ENCODE measurements around the gene AMOTL2.

The AMOTL2 gene

GRCh38 chr3:134333522-134334181, 40.6 kb downstream of the AMOTL2 start:
- Histone ChIP-seq H3K9ac (ENCODE audit: low read length) (peak overlapping the region; percentile 39), H3K9me3 (ENCODE audit: control insufficient read depth, insufficient read depth, low read depth, low read length) (no peaks in the 10 kb centered on the region), H3K27ac (ENCODE audit: low read depth, low read length) (peak overlapping the region; percentile 39; the same call in 1 of the 2 replicates), H3K36me3 (ENCODE audit: control insufficient read depth, insufficient read depth, low read length) (no peaks in the 10 kb centered on the region), H3K4me3 (ENCODE audit: low read depth, low read length) (no peak overlapping the region), H3K27me3 (ENCODE audit: control insufficient read depth, insufficient read depth, low read length) (no peaks in the 10 kb centered on the region), H3K4me1 (ENCODE audit: control insufficient read depth, insufficient read depth, low read length) (peaks cover 59% of the 10 kb centered on the region)

GRCh38 chr3:134332344-134332743, 41.9 kb downstream of the AMOTL2 start:
- no peak overlapping the region for H3K4me3 ChIP-seq (ENCODE audit: low read depth, low read length)
- H3K36me3 ChIP-seq (ENCODE audit: control insufficient read depth, insufficient read depth, low read length) = no peaks in the 10 kb centered on the region
- H3K27me3 ChIP-seq (ENCODE audit: control insufficient read depth, insufficient read depth, low read length) = no peaks in the 10 kb centered on the region
- peaks cover 72% of the 10 kb centered on the region for H3K4me1 ChIP-seq (ENCODE audit: control insufficient read depth, insufficient read depth, low read length)
- peak overlapping the region; percentile 28; the same call in 1 of the 2 replicates for H3K27ac ChIP-seq (ENCODE audit: low read depth, low read length)
- no peak overlapping the region for H3K9ac ChIP-seq (ENCODE audit: low read length)
- H3K9me3 ChIP-seq (ENCODE audit: control insufficient read depth, insufficient read depth, low read depth, low read length) = no peaks in the 10 kb centered on the region

- peaks cover 78% of the 10 kb centered on the region for H3K4me1 ChIP-seq (ENCODE audit: control insufficient read depth, insufficient read depth, low read length)
- peak overlapping the region; percentile 28; the same call in 1 of the 2 replicates for H3K27ac ChIP-seq (ENCODE audit: low read depth, low read length)
- H3K9me3 ChIP-seq (ENCODE audit: control insufficient read depth, insufficient read depth, low read depth, low read length) = no peaks in the 10 kb centered on the region
- H3K36me3 ChIP-seq (ENCODE audit: control insufficient read depth, insufficient read depth, low read length) = no peaks in the 10 kb centered on the region
- peak overlapping the region; percentile 14; the same call in 1 of the 2 replicates for H3K4me3 ChIP-seq (ENCODE audit: low read depth, low read length)
- no peaks in the 10 kb centered on the region for H3K27me3 ChIP-seq (ENCODE audit: control insufficient read depth, insufficient read depth, low read length)
- no peak overlapping the region for H3K9ac ChIP-seq (ENCODE audit: low read length)
These were observed 42.4 kb downstream of the AMOTL2 start for GRCh38 chr3:134331811-134332199.

- Histone ChIP-seq H3K4me3 (ENCODE audit: low read depth, low read length) (peak overlapping the region; percentile 14; the same call in 1 of the 2 replicates), H3K36me3 (ENCODE audit: control insufficient read depth, insufficient read depth, low read length) (no peaks in the 10 kb centered on the region), H3K27ac (ENCODE audit: low read depth, low read length) (peak overlapping the region; percentile 28; the same call in 1 of the 2 replicates), H3K9me3 (ENCODE audit: control insufficient read depth, insufficient read depth, low read depth, low read length) (no peaks in the 10 kb centered on the region), H3K27me3 (ENCODE audit: control insufficient read depth, insufficient read depth, low read length) (no peaks in the 10 kb centered on the region), H3K9ac (ENCODE audit: low read length) (no peak overlapping the region), H3K4me1 (ENCODE audit: control insufficient read depth, insufficient read depth, low read length) (peaks cover 84% of the 10 kb centered on the region)
These were observed 43.1 kb downstream of the AMOTL2 start for GRCh38 chr3:134330883-134331810.

GRCh38 chr3:134328846-134329245, 45.4 kb downstream of the AMOTL2 start:
- H3K9me3 ChIP-seq (ENCODE audit: control insufficient read depth, insufficient read depth, low read depth, low read length) = no peaks in the 10 kb centered on the region
- H3K4me3 ChIP-seq (ENCODE audit: low read depth, low read length) = no peak overlapping the region
- peaks cover 79% of the 10 kb centered on the region for H3K4me1 ChIP-seq (ENCODE audit: control insufficient read depth, insufficient read depth, low read length)
- H3K9ac ChIP-seq (ENCODE audit: low read length) = no peak overlapping the region
- H3K27ac ChIP-seq (ENCODE audit: low read depth, low read length) = no peak overlapping the region
- H3K27me3 ChIP-seq (ENCODE audit: control insufficient read depth, insufficient read depth, low read length) = no peaks in the 10 kb centered on the region
- H3K36me3 ChIP-seq (ENCODE audit: control insufficient read depth, insufficient read depth, low read length) = no peaks in the 10 kb centered on the region

GRCh38 chr3:134328147-134328591, 46.1 kb downstream of the AMOTL2 start:
- H3K36me3 ChIP-seq (ENCODE audit: control insufficient read depth, insufficient read depth, low read length) = no peaks in the 10 kb centered on the region
- H3K4me1 ChIP-seq (ENCODE audit: control insufficient read depth, insufficient read depth, low read length) = peaks cover 73% of the 10 kb centered on the region
- peak overlapping the region; percentile 25 for H3K9ac ChIP-seq (ENCODE audit: low read length)
- H3K4me3 ChIP-seq (ENCODE audit: low read depth, low read length) = no peak overlapping the region
- H3K27ac ChIP-seq (ENCODE audit: low read depth, low read length) = no peak overlapping the region; the same call in 1 of the 2 replicates
- H3K27me3 ChIP-seq (ENCODE audit: control insufficient read depth, insufficient read depth, low read length) = no peaks in the 10 kb centered on the region
- no peaks in the 10 kb centered on the region for H3K9me3 ChIP-seq (ENCODE audit: control insufficient read depth, insufficient read depth, low read depth, low read length)

- Histone ChIP-seq H3K4me1 (ENCODE audit: control insufficient read depth, insufficient read depth, low read length) (peaks cover 69% of the 10 kb centered on the region), H3K4me3 (ENCODE audit: low read depth, low read length) (no peak overlapping the region), H3K9ac (ENCODE audit: low read length) (peak overlapping the region; percentile 66)
These were observed 46.7 kb downstream of the AMOTL2 start for GRCh38 chr3:134327594-134327975.

GRCh38 chr3:134326760-134327593, 47.3 kb downstream of the AMOTL2 start:
- no peak overlapping the region for H3K4me3 ChIP-seq (ENCODE audit: low read depth, low read length)
- peak overlapping the region; percentile 66 for H3K9ac ChIP-seq (ENCODE audit: low read length)
- no peaks in the 10 kb centered on the region for H3K9me3 ChIP-seq (ENCODE audit: control insufficient read depth, insufficient read depth, low read depth, low read length)
- H3K36me3 ChIP-seq (ENCODE audit: control insufficient read depth, insufficient read depth, low read length) = no peaks in the 10 kb centered on the region
- peak overlapping the region; percentile 86 for H3K27ac ChIP-seq (ENCODE audit: low read depth, low read length)
- H3K4me1 ChIP-seq (ENCODE audit: control insufficient read depth, insufficient read depth, low read length) = peaks cover 63% of the 10 kb centered on the region
- H3K27me3 ChIP-seq (ENCODE audit: control insufficient read depth, insufficient read depth, low read length) = no peaks in the 10 kb centered on the region

More at GRCh38 chr3:134327594-134327975, 46.7 kb downstream of the AMOTL2 start:
- Histone ChIP-seq H3K36me3 (ENCODE audit: control insufficient read depth, insufficient read depth, low read length) (no peaks in the 10 kb centered on the region), H3K27ac (ENCODE audit: low read depth, low read length) (peak overlapping the region; percentile 86), H3K27me3 (ENCODE audit: control insufficient read depth, insufficient read depth, low read length) (no peaks in the 10 kb centered on the region), H3K9me3 (ENCODE audit: control insufficient read depth, insufficient read depth, low read depth, low read length) (no peaks in the 10 kb centered on the region)

GRCh38 chr3:134326126-134326525, 48.1 kb downstream of the AMOTL2 start:
- Histone ChIP-seq H3K27ac (ENCODE audit: low read depth, low read length) (peak overlapping the region; percentile 7; the same call in 1 of the 2 replicates), H3K9ac (ENCODE audit: low read length) (peak overlapping the region; percentile 39), H3K27me3 (ENCODE audit: control insufficient read depth, insufficient read depth, low read length) (no peaks in the 10 kb centered on the region), H3K36me3 (ENCODE audit: control insufficient read depth, insufficient read depth, low read length) (no peaks in the 10 kb centered on the region), H3K4me1 (ENCODE audit: control insufficient read depth, insufficient read depth, low read length) (peaks cover 54% of the 10 kb centered on the region), H3K4me3 (ENCODE audit: low read depth, low read length) (no peak overlapping the region), H3K9me3 (ENCODE audit: control insufficient read depth, insufficient read depth, low read depth, low read length) (no peaks in the 10 kb centered on the region)

- Histone ChIP-seq H3K4me3 (ENCODE audit: low read depth, low read length) (no peak overlapping the region), H3K27me3 (ENCODE audit: control insufficient read depth, insufficient read depth, low read length) (no peaks in the 10 kb centered on the region), H3K36me3 (ENCODE audit: control insufficient read depth, insufficient read depth, low read length) (no peaks in the 10 kb centered on the region), H3K27ac (ENCODE audit: low read depth, low read length) (peak overlapping the region; percentile 7; the same call in 1 of the 2 replicates), H3K4me1 (ENCODE audit: control insufficient read depth, insufficient read depth, low read length) (peaks cover 50% of the 10 kb centered on the region), H3K9me3 (ENCODE audit: control insufficient read depth, insufficient read depth, low read depth, low read length) (no peaks in the 10 kb centered on the region), H3K9ac (ENCODE audit: low read length) (peak overlapping the region; percentile 39)
These were observed 48.5 kb downstream of the AMOTL2 start for GRCh38 chr3:134325706-134326105.
